ENCODE measurements around the gene PTRH2.

Gene PTRH2

GRCh38 chr17:59723607-59724006 is 16.4 kb upstream of the PTRH2 start:
- no peak for DNase-seq (ENCODE audit: low read depth, low spot score)
- in situ Hi-C loops (cut with HindIII; ENCODE audit: low sequenced_read_pairs), result no loop called here
- no peak overlapping the region for H3K4me3 ChIP-seq (ENCODE audit: low read depth, low read length)
- TF ChIP-seq, protein P1, sequence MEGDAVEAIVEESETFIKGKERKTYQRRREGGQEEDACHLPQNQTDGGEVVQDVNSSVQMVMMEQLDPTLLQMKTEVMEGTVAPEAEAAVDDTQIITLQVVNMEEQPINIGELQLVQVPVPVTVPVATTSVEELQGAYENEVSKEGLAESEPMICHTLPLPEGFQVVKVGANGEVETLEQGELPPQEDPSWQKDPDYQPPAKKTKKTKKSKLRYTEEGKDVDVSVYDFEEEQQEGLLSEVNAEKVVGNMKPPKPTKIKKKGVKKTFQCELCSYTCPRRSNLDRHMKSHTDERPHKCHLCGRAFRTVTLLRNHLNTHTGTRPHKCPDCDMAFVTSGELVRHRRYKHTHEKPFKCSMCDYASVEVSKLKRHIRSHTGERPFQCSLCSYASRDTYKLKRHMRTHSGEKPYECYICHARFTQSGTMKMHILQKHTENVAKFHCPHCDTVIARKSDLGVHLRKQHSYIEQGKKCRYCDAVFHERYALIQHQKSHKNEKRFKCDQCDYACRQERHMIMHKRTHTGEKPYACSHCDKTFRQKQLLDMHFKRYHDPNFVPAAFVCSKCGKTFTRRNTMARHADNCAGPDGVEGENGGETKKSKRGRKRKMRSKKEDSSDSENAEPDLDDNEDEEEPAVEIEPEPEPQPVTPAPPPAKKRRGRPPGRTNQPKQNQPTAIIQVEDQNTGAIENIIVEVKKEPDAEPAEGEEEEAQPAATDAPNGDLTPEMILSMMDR (IDR thresholded peaks at IDR 0.05; ENCODE audit: low read depth, low read length), result no peak

- no peak overlapping the region for H3K4me3 ChIP-seq (ENCODE audit: low read depth, low read length)
- no peak for DNase-seq (ENCODE audit: low read depth, low spot score)
- TF ChIP-seq, protein P1 (IDR thresholded peaks at IDR 0.05; ENCODE audit: low read depth, low read length), result no peak
- in situ Hi-C loops (cut with HindIII; ENCODE audit: low sequenced_read_pairs), result no loop called here
Measured at GRCh38 chr17:59723041-59723440, 15.8 kb upstream of the PTRH2 start.

- in situ Hi-C loops (cut with HindIII; ENCODE audit: low sequenced_read_pairs), result no loop called here
- DNase-seq (ENCODE audit: low read depth, low spot score), result no peak
- TF ChIP-seq, protein P1 (IDR thresholded peaks at IDR 0.05; ENCODE audit: low read depth, low read length), result no peak
- no peak overlapping the region for H3K4me3 ChIP-seq (ENCODE audit: low read depth, low read length)
Measured at GRCh38 chr17:59722623-59723022, 15.4 kb upstream of the PTRH2 start.

DNA sequence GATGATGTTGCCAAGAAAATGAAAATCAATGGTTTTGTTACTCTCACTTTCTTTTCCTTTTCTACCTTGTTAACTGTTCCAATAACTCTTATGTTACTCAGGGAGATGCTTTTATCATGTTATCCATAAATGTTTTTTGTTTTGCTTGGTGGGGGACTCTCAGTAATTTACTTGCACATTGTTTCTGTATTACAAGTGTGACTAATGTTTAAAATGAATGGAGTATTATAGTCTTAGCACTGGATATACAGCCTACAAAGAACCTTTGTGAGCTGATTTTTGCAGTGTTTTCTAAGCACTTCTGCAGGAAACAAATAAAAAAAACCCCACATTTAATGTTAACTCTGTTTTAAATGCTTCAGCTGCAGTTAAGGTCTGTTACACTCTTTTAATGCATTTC is 12.3 kb upstream of the PTRH2 start:
- DNase-seq (ENCODE audit: low read depth, low spot score), result no peak
- in situ Hi-C loops (cut with HindIII; ENCODE audit: low sequenced_read_pairs), result no loop called here
- no peak overlapping the region for H3K4me3 ChIP-seq (ENCODE audit: low read depth, low read length)
- TF ChIP-seq, protein P1 (IDR thresholded peaks at IDR 0.05; ENCODE audit: low read depth, low read length), result no peak

- H3K4me3 ChIP-seq (ENCODE audit: low read depth, low read length), result no peak overlapping the region
- no peak for DNase-seq (ENCODE audit: low read depth, low spot score)
- in situ Hi-C loops (cut with HindIII; ENCODE audit: low sequenced_read_pairs), result no loop called here
- TF ChIP-seq, protein P1 (IDR thresholded peaks at IDR 0.05; ENCODE audit: low read depth, low read length), result no peak
Measured at GRCh38 chr17:59716427-59716826, 9.2 kb upstream of the PTRH2 start.

- H3K4me3 ChIP-seq (ENCODE audit: low read depth, low read length), result no peak overlapping the region
- DNase-seq (ENCODE audit: low read depth, low spot score), result no peak
- TF ChIP-seq, protein P1 (IDR thresholded peaks at IDR 0.05; ENCODE audit: low read depth, low read length), result no peak
- in situ Hi-C loops (cut with HindIII; ENCODE audit: low sequenced_read_pairs), result no loop called here
Measured at GRCh38 chr17:59714255-59714654, 7.0 kb upstream of the PTRH2 start.

GRCh38 chr17:59712862-59713261 is 5.6 kb upstream of the PTRH2 start:
- in situ Hi-C loops (cut with HindIII; ENCODE audit: low sequenced_read_pairs), result no loop called here
- DNase-seq (ENCODE audit: low read depth, low spot score), result no peak
- TF ChIP-seq, protein P1 (IDR thresholded peaks at IDR 0.05; ENCODE audit: low read depth, low read length), result no peak
- no peak overlapping the region for H3K4me3 ChIP-seq (ENCODE audit: low read depth, low read length)
